Measurements from ENCODE around the gene LOXL1. TPM values are rescaled to one million over a fixed set of nuclear protein-coding genes. Genes with fewer than 3 reads are reported as not detected.

Gene LOXL1
- total and polyA plus RNA-seq, 10 of the 15 experiments (the other 5 are each of a cell fraction or from before 2014, with no cell fraction given), result 0.07 to 0.15 TPM; not detected in 8

- TF ChIP-seq POLR2A (IDR thresholded peaks at IDR 0.05; ENCODE audit: low read depth, low read length) (no peak), MEF2B (IDR thresholded peaks at IDR 0.05; ENCODE audit: partially characterized antibody, poor library complexity, severe bottlenecking) (no peak)
- intact Hi-C loops (cut with micrococcal nuclease; ENCODE audit: unreplicated experiment), result no loop called here
- FAIRE-seq (no peak), DNase-seq (ENCODE audit: low read depth, low spot score) (no peak), ATAC-seq (no peak)
- Histone ChIP-seq H3K4me2 (ENCODE audit: control insufficient read depth, insufficient read depth) (no peak overlapping the region), H3K9me3 (replicated peaks; ENCODE audit: control insufficient read depth, insufficient read depth, low read length) (no peaks in the 10 kb centered on the region; the same call in 2 of the 3 replicates), H3K4me1 (ENCODE audit: control insufficient read depth, insufficient read depth, low read length) (no peaks in the 10 kb centered on the region), H3K27me3 (replicated peaks in 1 of 2; ENCODE audit: control insufficient read depth in 2 of 2, insufficient read depth in 2 of 2, low read length in 1 of 2) (no peaks in the 10 kb centered on the region; a peak in 1 of 4 replicates), H4K20me1 (ENCODE audit: control insufficient read depth, insufficient read depth) (no peaks in the 10 kb centered on the region), H3K4me3 (no peak overlapping the region), H3K9ac (ENCODE audit: control insufficient read depth, insufficient read depth, low read length) (no peak overlapping the region), H3K79me2 (ENCODE audit: control insufficient read depth, insufficient read depth, low read length) (no peaks in the 10 kb centered on the region), H3K36me3 (ENCODE audit: control insufficient read depth in 2 of 2, insufficient read depth in 2 of 2, low read length in 1 of 2) (no peaks in the 10 kb centered on the region), H3K27ac (ENCODE audit: control insufficient read depth, insufficient read depth) (no peak overlapping the region), H2AFZ (ENCODE audit: control insufficient read depth, low read depth, low read length) (no peak overlapping the region)
- in situ Hi-C loops (cut with MboI), result no loop called here
- CTCF ChIA-PET, result interaction anchor here (1.0 kb wide), 1 partner anchor 10 kb away, joined by 3 read pairs; no protein-coding TSS in a partner anchor
- WGBS (ENCODE audit: insufficient coverage, insufficient replicate concordance, low lambda C conversion rate, missing lambda C conversion rate), result 0% methylated on average over 1 of the region's 1 CpG
- no TSS peak for BruUV-seq (replicated peaks)
- POLR2A ChIA-PET, result no interaction called here
- RAD21 ChIA-PET (ENCODE audit: unreplicated experiment), result no interaction called here
- SMC1A ChIA-PET (ENCODE audit: uncharacterized antibody, unreplicated experiment), result no interaction called here
Observed at GRCh38 chr15:73889762-73890124, 36.5 kb upstream of the LOXL1 start.

- intact Hi-C loops (cut with micrococcal nuclease; ENCODE audit: unreplicated experiment) (no loop called here), in situ Hi-C loops (cut with MboI) (no loop called here)
- DNase-seq (ENCODE audit: low read depth, low spot score), result no peak
- ChIA-PET RAD21 (ENCODE audit: unreplicated experiment) (no interaction called here), CTCF (interaction anchor here (1.2 kb wide), 1 partner anchor 17 kb away, joined by 7 read pairs; no protein-coding TSS in a partner anchor), SMC1A (ENCODE audit: uncharacterized antibody, unreplicated experiment) (interaction anchor here (1.1 kb wide), 1 partner anchor 16 kb away, joined by 3 read pairs; no protein-coding TSS in a partner anchor), POLR2A (no interaction called here)
- Histone ChIP-seq H3K4me3 (no peak overlapping the region), H3K9ac (ENCODE audit: control insufficient read depth, insufficient read depth, low read length) (no peak overlapping the region), H3K27me3 (replicated peaks in 1 of 2; ENCODE audit: control insufficient read depth in 2 of 2, insufficient read depth in 2 of 2, low read length in 1 of 2) (no peaks in the 10 kb centered on the region; a peak in 1 of 4 replicates), H3K4me2 (ENCODE audit: control insufficient read depth, insufficient read depth) (no peak overlapping the region), H3K36me3 (ENCODE audit: control insufficient read depth in 2 of 2, insufficient read depth in 2 of 2, low read length in 1 of 2) (no peaks in the 10 kb centered on the region), H2AFZ (ENCODE audit: control insufficient read depth, low read depth, low read length) (no peak overlapping the region), H3K27ac (ENCODE audit: control insufficient read depth, insufficient read depth) (no peak overlapping the region), H3K9me3 (replicated peaks; ENCODE audit: control insufficient read depth, insufficient read depth, low read length) (no peaks in the 10 kb centered on the region; the same call in 2 of the 3 replicates), H3K79me2 (ENCODE audit: control insufficient read depth, insufficient read depth, low read length) (no peaks in the 10 kb centered on the region), H4K20me1 (ENCODE audit: control insufficient read depth, insufficient read depth) (no peaks in the 10 kb centered on the region), H3K4me1 (ENCODE audit: control insufficient read depth, insufficient read depth, low read length) (no peaks in the 10 kb centered on the region)
- TF ChIP-seq PML (IDR thresholded peaks at IDR 0.05; ENCODE audit: low read length) (no peak), ATF3 (IDR thresholded peaks at IDR 0.05; ENCODE audit: borderline replicate concordance, extremely low read depth, low read depth, low read length) (no peak), USF1 (IDR thresholded peaks at IDR 0.05; ENCODE audit: borderline replicate concordance, extremely low read length, insufficient read depth, low read depth, low read length) (no peak), NR2C1 (IDR thresholded peaks at IDR 0.05) (no peak), CBFB (IDR thresholded peaks at IDR 0.05; ENCODE audit: low read depth) (no peak), HDAC6 (IDR thresholded peaks at IDR 0.05; ENCODE audit: unreplicated experiment) (no peak), IKZF1 (conservative IDR thresholded peaks at IDR 0.05) (no peak), MEF2A (IDR thresholded peaks at IDR 0.05; ENCODE audit: insufficient read depth, low read depth, low read length) (no peak), EED (IDR thresholded peaks at IDR 0.05; ENCODE audit: low read depth) (no peak), HCFC1 (IDR thresholded peaks at IDR 0.05; ENCODE audit: low read length) (no peak), SMAD1 (IDR thresholded peaks at IDR 0.05; ENCODE audit: low read depth, partially characterized antibody) (no peak)
- no TSS peak for BruUV-seq (replicated peaks)
- WGBS (ENCODE audit: insufficient coverage, insufficient replicate concordance, low lambda C conversion rate, missing lambda C conversion rate), result 10% methylated on average over 11 of the region's 11 CpGs
- no peak for ATAC-seq
- FAIRE-seq, result no peak
Observed at GRCh38 chr15:73891328-73892315, 34.6 kb upstream of the LOXL1 start.
